H9 (cell line): ENCODE data around the gene IRF4. TPM values are rescaled to one million over a fixed set of nuclear protein-coding genes. Genes with fewer than 3 reads are reported as not detected.
A peak's percentile ranks its signal among the peaks of the same experiment; 100 is the strongest.

Source experiments
- DNase-seq: peaks from one replicate; pipeline ENCODE4 v3.0.0-alpha.2; 2017
- H2AFZ ChIP-seq: one replicate; pipeline ENCODE4 v1.6.1; 2013; ENCODE audit warnings: mild to moderate bottlenecking, low read length, control low read depth, moderate library complexity
- H2AK5ac ChIP-seq: 2 replicates; pipeline ENCODE4 v1.6.1; 2013; ENCODE audit warnings: low read length, control low read depth, mixed read lengths; ENCODE audit not compliant: insufficient read length
- H2BK120ac ChIP-seq: one replicate; pipeline ENCODE4 v1.6.1; 2013; ENCODE audit warnings: low read depth, mild to moderate bottlenecking, low read length, control low read depth, inconsistent platforms; ENCODE audit not compliant: poor library complexity, severe bottlenecking
- H2BK12ac ChIP-seq: 2 replicates; pipeline ENCODE4 v1.6.1; 2013; ENCODE audit warnings: low read length, control low read depth, mixed read lengths, low read depth; ENCODE audit not compliant: insufficient read length
- H2BK15ac ChIP-seq: 2 replicates; pipeline ENCODE4 v1.6.1; 2013; ENCODE audit warnings: low read depth, low read length, control low read depth
- H2BK20ac ChIP-seq: one replicate; pipeline ENCODE4 v1.6.1; 2013; ENCODE audit warnings: low read depth, mild to moderate bottlenecking, low read length, control low read depth, inconsistent platforms; ENCODE audit not compliant: poor library complexity, severe bottlenecking
- H2BK5ac ChIP-seq: 2 replicates; pipeline ENCODE4 v1.6.1; 2013; ENCODE audit warnings: low read length, control low read depth, mixed read lengths; ENCODE audit not compliant: insufficient read length
- H3K14ac ChIP-seq: 2 replicates; pipeline ENCODE4 v1.6.1; 2013; ENCODE audit warnings: low read length, control low read depth; ENCODE audit not compliant: insufficient read depth
- H3K18ac ChIP-seq: 2 replicates; pipeline ENCODE4 v1.6.1; 2013; ENCODE audit warnings: low read depth, mild to moderate bottlenecking, mixed read lengths, low read length, control low read depth; ENCODE audit not compliant: insufficient read length
- H3K23ac ChIP-seq: 2 replicates; pipeline ENCODE4 v1.6.1; 2013; ENCODE audit warnings: low read length, control low read depth, mixed read lengths, low read depth; ENCODE audit not compliant: insufficient read length
- H3K23me2 ChIP-seq: 2 replicates; pipeline ENCODE4 v1.6.1; 2013; ENCODE audit warnings: low read depth, mild to moderate bottlenecking, mixed read lengths, low read length, control low read depth; ENCODE audit not compliant: insufficient read length, poor library complexity, severe bottlenecking
- H3K27ac ChIP-seq: 2 replicates; pipeline ENCODE4 v1.5.1; 2013; ENCODE audit warnings: low read length, control low read depth, mixed read lengths, low read depth; ENCODE audit not compliant: insufficient read length
- H3K27me3 ChIP-seq: 2 replicates; pipeline ENCODE4 v1.6.1; 2013; ENCODE audit warnings: low read length, control low read depth, inconsistent platforms; ENCODE audit not compliant: insufficient read depth
- H3K4ac ChIP-seq: 2 replicates; pipeline ENCODE4 v1.6.1; 2013; ENCODE audit warnings: low read depth, mild to moderate bottlenecking, control low read depth, inconsistent platforms, low read length, moderate library complexity
- H3K4me1 ChIP-seq: 2 replicates; pipeline ENCODE4 v1.6.1; 2013; ENCODE audit warnings: low read length, control low read depth, inconsistent platforms; ENCODE audit not compliant: insufficient read depth
- H3K4me2 ChIP-seq: 2 replicates; pipeline ENCODE4 v1.6.1; 2013; ENCODE audit warnings: low read length, control low read depth, mixed read lengths; ENCODE audit not compliant: insufficient read length, insufficient read depth
- H3K56ac ChIP-seq: 2 replicates; pipeline ENCODE4 v1.6.1; 2013; ENCODE audit warnings: low read depth, mild to moderate bottlenecking, mixed read lengths, low read length, control low read depth; ENCODE audit not compliant: insufficient read length
- H3K79me1 ChIP-seq: 2 replicates; pipeline ENCODE4 v1.6.1; 2013; ENCODE audit warnings: low read depth, mild to moderate bottlenecking, moderate library complexity, low read length, control low read depth, inconsistent platforms; ENCODE audit not compliant: insufficient read depth, poor library complexity, severe bottlenecking
- H3K79me2 ChIP-seq: 2 replicates; pipeline ENCODE4 v1.6.1; 2013; ENCODE audit warnings: low read length, control low read depth, inconsistent platforms; ENCODE audit not compliant: insufficient read depth
- H3K9ac ChIP-seq: 2 replicates; pipeline ENCODE4 v1.6.1; 2013; ENCODE audit warnings: low read length, control low read depth, mixed read lengths; ENCODE audit not compliant: insufficient read length; ENCODE audit errors: extremely low read depth
- H3K9me3 ChIP-seq: one replicate; pipeline ENCODE4 v1.6.1; 2013; ENCODE audit warnings: low read depth, low read length, inconsistent platforms; ENCODE audit not compliant: control insufficient read depth
- H3T11ph ChIP-seq: one replicate; pipeline ENCODE4 v1.6.1; 2013; ENCODE audit warnings: mild to moderate bottlenecking, low read length, control low read depth, inconsistent platforms
- H4K20me1 ChIP-seq: one replicate; pipeline ENCODE4 v1.6.1; 2013; ENCODE audit not compliant: control insufficient read depth, insufficient read length, insufficient read depth
- H4K5ac ChIP-seq: 2 replicates; pipeline ENCODE4 v1.6.1; 2013; ENCODE audit warnings: low read depth, mild to moderate bottlenecking, mixed read lengths, low read length, control low read depth; ENCODE audit not compliant: insufficient read length
- H4K8ac ChIP-seq: replicated peaks from 2 replicates; pipeline ENCODE4 v1.6.1; 2013; ENCODE audit warnings: low read length, control low read depth, mixed read lengths, low read depth; ENCODE audit not compliant: insufficient read length
- H4K91ac ChIP-seq: 2 replicates; pipeline ENCODE4 v1.6.1; 2013; ENCODE audit warnings: low read depth, mild to moderate bottlenecking, moderate library complexity, mixed read lengths, low read length, control low read depth; ENCODE audit not compliant: insufficient read length
- H3K27ac Mint-ChIP-seq, 3 experiments: 2 replicates in 2 of 3; 3 replicates in 1 of 3; pipeline ENCODE4 v1.8.0; 2020 to 2021; ENCODE audit warnings: mixed read lengths in 3 of 3, mild to moderate bottlenecking in 1 of 3, moderate library complexity in 1 of 3
- H3K27me3 Mint-ChIP-seq: 2 replicates; pipeline ENCODE4 v1.8.0; 2021; ENCODE audit warnings: low read depth, mild to moderate bottlenecking, moderate library complexity, mixed read lengths
- H3K36me3 Mint-ChIP-seq, 3 experiments: 2 replicates in 2 of 3; 3 replicates in 1 of 3; pipeline ENCODE4 v1.8.0; 2020 to 2021; ENCODE audit warnings: low read depth in 3 of 3, mixed read lengths in 3 of 3; ENCODE audit not compliant: insufficient read depth in 1 of 3
- H3K4me1 Mint-ChIP-seq, 2 experiments: 2 replicates each; pipeline ENCODE4 v1.8.0; 2020; ENCODE audit warnings: mixed read lengths in 2 of 2
- H3K4me3 Mint-ChIP-seq, 2 experiments: 2 replicates in 1 of 2; 3 replicates in 1 of 2; pipeline ENCODE4 v1.8.0; 2020 to 2021; ENCODE audit warnings: mild to moderate bottlenecking in 2 of 2, mixed read lengths in 2 of 2, moderate library complexity in 1 of 2
- H3K9me3 Mint-ChIP-seq, 2 experiments: 2 replicates in 1 of 2; 3 replicates in 1 of 2; pipeline ENCODE4 v1.8.0; 2020; ENCODE audit warnings: mild to moderate bottlenecking in 2 of 2, mixed read lengths in 2 of 2, moderate library complexity in 1 of 2
- CTCF ChIP-seq: fragments of 200-600 bp; sonication (generic); conservative IDR thresholded peaks from 3 replicates; pipeline ENCODE4 v1.8.0; 2021; ENCODE audit warnings: antibody characterized with exemption, mild to moderate bottlenecking
- WGBS: extraction: QIAGEN DNeasy Blood & Tissue Kit; methylation state at CpG from one replicate; pipeline ENCODE4 v1.1.7; 2013; ENCODE audit warnings: missing lambda C conversion rate, low lambda C conversion rate, mixed read lengths; ENCODE audit not compliant: insufficient read length; ENCODE audit errors: extremely low coverage; 5-methylcytosine and 5-hydroxymethylcytosine counted together
- total RNA-seq: library from RNA; stranded (reverse); gene quantifications from 2 replicates; pipeline ENCODE4 v1.2.1, GENCODE V29; 2021

Gene IRF4
- total RNA-seq, 1 experiment from 2014 or later, result 0.31 TPM

GRCh38 chr6:382883-383810 lies 8.4 kb upstream of the IRF4 start:
- Histone ChIP-seq H3K18ac (no peak overlapping the region), H2BK120ac (no peak overlapping the region), H3K4ac (no peak overlapping the region), H3K4me2 (no peak overlapping the region), H4K8ac (no peak overlapping the region), H3K79me1 (no peaks in the 10 kb centered on the region), H3K27me3 (no peaks in the 10 kb centered on the region), H3K79me2 (no peaks in the 10 kb centered on the region), H2AK5ac (no peak overlapping the region), H2BK5ac (no peak overlapping the region), H3T11ph (no peak overlapping the region), H2BK20ac (no peak overlapping the region), H4K5ac (no peak overlapping the region), H4K20me1 (no peaks in the 10 kb centered on the region), H2BK15ac (no peak overlapping the region), H3K4me1 (no peaks in the 10 kb centered on the region), H3K9ac (no peak overlapping the region), H4K91ac (no peak overlapping the region), H2BK12ac (no peak overlapping the region), H3K9me3 (peaks cover 39% of the 10 kb centered on the region), H3K23me2 (peaks cover 4% of the 10 kb centered on the region), H3K23ac (no peak overlapping the region), H3K14ac (no peak overlapping the region), H3K56ac (no peak overlapping the region), H3K27ac (no peak overlapping the region), H2AFZ (no peak overlapping the region)
- Mint-ChIP-seq H3K9me3 (peaks cover 33 to 37% of the 10 kb centered on the region in 2 experiments), H3K27ac (peak overlapping the region in 1 of 3 experiments; percentile 33; a peak in 1 of 7 replicates), H3K27me3 (peaks cover 63% of the 10 kb centered on the region), H3K4me1 (no peaks in the 10 kb centered on the region), H3K4me3 (no peak overlapping the region), H3K36me3 (peaks cover 0 to 5% (median 5%) of the 10 kb centered on the region in 3 experiments; a peak in 5 of 7 replicates)
- DNase-seq, result no peak
- TF ChIP-seq CTCF, result peak; percentile 44; the same call in 2 of the 3 replicates
- no CpG with 5 or more reads among the region's 22 CpGs for WGBS
